NCI-H446 (cell line): Measurements from ENCODE around the gene RWDD2A.

ENCODE experiments used
- DNase-seq, 2 experiments: peaks; one replicate each; lab custom pipeline; 2025; lab: John Stamatoyannopoulos, UW

RWDD2A gene

DNA sequence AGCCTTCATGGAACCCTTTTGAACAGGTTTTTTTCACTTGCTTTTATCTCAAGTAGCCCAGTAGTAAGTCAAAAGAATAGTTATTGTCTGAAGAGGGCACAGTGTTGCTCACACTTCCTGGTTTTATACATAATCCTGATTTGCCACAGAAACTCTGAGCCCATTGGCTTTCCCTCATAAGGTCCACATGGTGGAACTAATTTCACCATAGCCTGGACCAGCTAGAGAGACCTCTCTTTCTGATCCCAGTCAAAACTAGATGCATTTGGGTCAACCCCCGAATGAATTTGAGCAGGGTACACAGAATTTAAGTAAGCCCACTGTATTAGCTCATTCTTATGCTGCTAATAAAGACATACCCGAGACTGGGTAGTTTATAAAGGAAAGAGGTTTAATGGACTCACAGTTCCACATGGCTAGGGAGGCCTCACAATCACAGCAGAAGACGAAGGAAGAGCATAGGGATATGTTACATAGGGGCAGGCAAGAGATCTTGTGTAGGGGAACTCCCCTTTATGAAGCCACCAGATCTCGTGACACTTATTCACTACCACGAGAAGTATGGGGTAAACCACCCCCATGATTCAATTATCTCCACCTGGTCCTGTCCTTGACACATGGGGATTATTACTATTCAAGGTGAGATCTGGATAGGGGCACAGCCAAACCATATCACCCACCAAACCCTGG lies 6.2 kb downstream of the RWDD2A start:
- no peak for DNase-seq

DNA sequence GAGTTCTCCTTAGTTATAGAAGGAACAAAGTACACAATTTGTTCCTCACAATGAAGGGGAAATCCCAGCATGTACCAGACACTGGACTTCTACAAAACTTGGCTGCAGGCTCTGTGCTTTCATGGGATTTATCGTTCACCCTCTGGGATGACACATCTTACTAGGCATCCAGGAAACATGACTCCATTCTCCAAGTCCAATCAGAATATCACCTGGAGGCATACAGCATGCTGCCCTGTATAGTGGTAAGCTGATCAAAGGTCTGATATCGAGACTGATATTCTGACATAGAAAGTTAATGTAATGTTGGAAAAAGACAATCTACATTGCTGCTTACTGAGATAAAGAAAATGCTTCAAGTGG lies 6.7 kb downstream of the RWDD2A start:
- DNase-seq = no peak

- no peak for DNase-seq
These were observed 8.9 kb downstream of the RWDD2A start for GRCh38 chr6:83202031-83202430.

DNA sequence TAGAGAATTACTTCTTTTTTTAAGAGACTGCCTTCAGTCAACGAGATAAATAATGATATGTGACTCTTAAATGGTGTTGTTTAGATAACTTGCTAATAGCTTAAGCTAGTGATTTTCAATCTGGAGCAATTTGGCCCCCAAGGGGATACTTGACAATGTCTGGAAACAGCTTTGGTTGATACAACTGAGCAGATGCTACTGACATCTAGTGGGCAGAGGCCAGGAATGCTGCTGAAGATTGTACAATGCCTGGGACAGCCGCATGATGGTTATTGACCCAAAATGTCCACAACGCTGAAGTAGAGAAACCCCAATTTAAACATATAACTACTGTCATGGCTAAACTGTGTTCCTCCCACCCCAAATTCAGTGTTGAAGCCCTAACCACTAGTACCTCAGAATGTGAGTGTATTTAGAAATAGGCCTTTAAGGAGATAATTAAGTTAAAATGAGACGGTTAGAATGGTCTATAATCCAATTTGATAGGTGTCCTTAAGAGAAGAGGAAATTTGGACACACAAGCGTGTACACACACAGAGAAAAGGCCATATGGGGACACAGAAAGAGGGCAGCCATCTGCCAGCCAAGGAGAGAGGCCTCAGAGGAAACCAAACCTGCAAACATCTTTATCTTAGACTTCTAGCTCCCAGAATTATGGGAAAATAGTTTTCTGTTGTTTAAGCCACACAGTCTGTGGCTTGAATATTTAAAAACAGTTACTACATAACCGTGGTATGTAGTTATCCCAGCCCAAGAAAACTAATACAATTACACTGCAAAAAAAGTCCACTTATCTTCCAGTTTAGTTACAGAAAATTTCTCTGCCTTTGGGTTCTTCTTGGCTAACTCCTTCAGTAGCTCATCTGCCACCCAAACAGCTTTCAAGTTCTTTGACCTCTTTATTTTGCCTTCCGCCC lies 22.2 kb downstream of the RWDD2A start:
- DNase-seq = peak; percentile 34 to 76

- DNase-seq = no peak
These were observed 23.6 kb downstream of the RWDD2A start for GRCh38 chr6:83216806-83217205.

DNA sequence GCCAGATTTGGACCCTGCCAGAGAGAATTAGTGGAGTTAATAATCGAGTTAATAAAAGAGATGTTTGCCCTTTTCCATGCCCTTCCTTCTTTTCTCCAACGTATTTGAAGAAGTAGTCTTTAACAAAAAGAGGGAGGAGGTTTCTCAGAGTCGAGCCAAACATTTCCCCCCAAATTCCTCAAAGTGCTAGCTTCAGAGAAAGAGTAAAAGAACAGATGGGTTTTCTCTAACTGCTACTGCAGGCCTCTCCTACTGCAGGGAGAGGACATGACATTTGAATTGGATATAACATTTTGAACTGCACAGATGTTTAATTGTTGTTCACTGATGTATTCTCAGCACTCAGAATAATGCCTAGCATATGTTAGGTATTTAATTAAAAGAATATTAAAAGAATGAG lies 25.5 kb downstream of the RWDD2A start:
- no peak for DNase-seq

DNA sequence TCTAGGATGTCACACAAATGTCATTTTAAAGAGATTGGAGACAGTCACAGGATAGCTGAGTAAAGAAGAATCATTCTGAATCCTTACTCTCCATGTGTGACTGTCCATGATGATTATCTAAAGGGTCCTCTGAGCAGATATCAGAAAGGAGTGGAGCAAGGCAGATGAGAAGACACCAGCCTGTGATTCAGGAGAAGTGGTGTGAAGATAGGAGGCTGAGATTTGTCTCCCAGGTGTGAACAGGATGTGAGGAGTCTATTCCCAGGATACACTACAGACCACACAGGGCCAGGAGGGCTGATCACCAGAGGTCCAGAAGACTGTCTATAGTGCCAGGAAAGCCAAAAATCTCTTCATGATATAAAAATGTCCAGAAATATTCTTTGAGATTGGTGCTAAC lies 27.0 kb downstream of the RWDD2A start:
- DNase-seq = no peak

DNA sequence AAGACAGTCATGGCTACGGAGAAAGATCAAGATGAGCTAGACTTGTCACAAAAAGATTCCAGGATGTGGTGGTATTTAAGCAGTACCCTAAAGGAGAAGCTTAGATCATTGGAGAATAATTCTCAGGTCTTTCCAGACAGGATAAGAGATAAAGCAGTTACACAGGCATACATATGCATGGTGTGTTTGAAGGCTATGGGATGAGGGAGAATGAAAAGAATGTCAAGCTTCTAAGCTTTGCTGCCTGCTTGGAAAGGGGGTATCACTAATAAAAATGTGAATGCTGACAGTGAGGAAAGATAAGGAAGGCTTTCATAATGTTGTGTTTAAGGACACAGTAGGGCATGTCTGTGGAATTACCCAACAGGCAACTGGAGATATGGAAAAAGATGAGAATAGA lies 28.1 kb downstream of the RWDD2A start:
- no peak for DNase-seq

DNA sequence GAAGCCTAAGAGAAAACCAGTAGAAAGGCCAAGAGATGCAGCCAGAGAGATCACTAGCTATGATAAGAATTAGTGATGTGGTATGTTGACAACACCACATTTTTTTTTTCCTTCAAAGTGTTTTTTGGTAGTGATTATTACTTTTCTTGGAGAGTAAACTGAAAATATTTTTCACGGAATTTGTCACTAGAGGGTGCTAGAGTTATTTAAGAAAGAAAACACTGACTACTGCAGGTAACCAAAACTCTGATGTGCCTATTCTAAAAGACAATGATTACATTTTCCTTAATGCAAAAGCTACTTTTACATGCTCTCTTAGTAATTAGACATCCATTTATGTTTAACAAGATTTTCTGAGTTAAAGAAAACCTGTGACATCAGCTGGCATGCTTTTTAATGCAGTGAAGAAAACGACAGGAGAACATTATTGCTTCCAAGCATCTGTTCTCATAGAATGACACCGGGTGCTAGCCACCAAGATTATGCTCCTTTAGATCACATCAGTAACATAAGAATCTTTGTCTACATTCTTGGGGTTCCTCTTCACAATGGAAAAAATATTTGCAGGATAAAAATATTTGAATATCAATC lies 28.8 kb downstream of the RWDD2A start:
- peak; percentile 4 to 40 for DNase-seq

- DNase-seq = no peak
These were observed 33.4 kb downstream of the RWDD2A start for GRCh38 chr6:83226517-83226916.

DNA sequence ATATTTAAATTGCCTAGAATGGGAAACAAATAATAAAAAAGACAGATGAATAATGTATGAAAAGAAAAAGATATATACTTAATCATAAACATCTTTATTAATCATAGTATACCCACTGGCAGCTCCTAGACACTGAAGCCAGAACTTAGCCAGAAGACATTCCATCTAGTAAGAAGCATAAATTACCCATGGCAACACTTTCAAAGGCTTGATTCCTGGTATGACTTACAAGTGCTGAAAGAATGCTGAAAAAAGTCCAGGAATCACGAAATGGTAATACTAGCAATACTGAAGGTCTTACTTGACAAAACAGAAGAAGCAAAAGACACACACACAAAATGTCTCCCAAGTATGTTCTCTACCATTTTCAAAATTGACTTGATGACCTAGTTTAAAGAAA lies 38.0 kb downstream of the RWDD2A start:
- DNase-seq = no peak

DNA sequence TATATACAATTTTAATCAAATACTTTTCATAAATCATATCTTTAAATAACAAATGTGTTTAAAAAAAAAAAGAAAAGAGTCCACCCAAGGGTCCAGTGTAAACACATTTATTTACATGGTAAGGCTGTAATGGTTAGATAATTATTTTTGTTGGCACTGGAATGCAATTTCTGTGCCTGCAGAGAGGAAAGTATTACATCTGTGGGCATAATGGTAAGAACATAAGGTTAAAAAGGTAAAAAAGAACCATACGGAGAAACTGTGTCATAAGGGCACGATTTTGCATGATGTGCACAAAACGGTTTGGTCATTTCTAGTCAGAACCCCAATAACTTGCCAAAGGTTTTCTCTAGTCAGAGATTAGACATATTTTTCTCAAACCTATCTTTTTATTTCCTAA lies 54.3 kb downstream of the RWDD2A start:
- no peak for DNase-seq
